Vagina (tissue), 2 donors: ENCODE results near the gene SLC12A1.

Source experiments
- POLR2AphosphoS5 ChIP-seq, 2 donors: sonication (generic); formaldehyde crosslinking; IDR thresholded peaks; one replicate each; pipeline ENCODE4 v1.9.0; 2017; ENCODE audit warnings: antibody characterized with exemption in 2 of 2, mild to moderate bottlenecking in 2 of 2, low read depth in 1 of 2; ENCODE audit not compliant: insufficient read depth in 1 of 2
- TF ChIP-seq, protein P1 (sequence below), 3 experiments: fragments of 450-650 bp in 2 of 3; fragments of 200-600 bp in 1 of 3; sonication (generic) in 1 of 3; IDR thresholded peaks; one replicate each; pipeline ENCODE4 v1.5.1; 2017 to 2019; ENCODE audit warnings: antibody characterized with exemption in 3 of 3, mild to moderate bottlenecking in 2 of 3, moderate library complexity in 2 of 3

DNA sequence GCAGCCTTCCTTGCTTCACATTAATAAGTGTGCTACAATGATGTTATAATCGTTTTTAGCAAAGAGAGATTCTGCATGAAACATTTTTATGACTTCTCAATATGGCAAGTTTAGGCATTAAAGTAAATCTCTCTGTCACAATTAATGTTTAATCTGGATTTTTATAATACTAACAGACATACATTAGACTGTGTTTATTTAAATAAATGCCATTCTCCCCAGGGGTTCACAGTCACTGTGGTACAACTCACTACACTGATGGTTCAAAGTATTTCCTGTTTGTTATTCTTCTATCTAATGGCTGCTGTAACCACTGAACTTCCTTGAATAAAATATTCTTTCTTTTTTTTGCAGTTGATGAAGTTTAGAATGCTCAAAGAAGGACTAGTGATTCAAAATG is 59.0 kb downstream of the SLC12A1 start:
- TF ChIP-seq, protein P1, sequence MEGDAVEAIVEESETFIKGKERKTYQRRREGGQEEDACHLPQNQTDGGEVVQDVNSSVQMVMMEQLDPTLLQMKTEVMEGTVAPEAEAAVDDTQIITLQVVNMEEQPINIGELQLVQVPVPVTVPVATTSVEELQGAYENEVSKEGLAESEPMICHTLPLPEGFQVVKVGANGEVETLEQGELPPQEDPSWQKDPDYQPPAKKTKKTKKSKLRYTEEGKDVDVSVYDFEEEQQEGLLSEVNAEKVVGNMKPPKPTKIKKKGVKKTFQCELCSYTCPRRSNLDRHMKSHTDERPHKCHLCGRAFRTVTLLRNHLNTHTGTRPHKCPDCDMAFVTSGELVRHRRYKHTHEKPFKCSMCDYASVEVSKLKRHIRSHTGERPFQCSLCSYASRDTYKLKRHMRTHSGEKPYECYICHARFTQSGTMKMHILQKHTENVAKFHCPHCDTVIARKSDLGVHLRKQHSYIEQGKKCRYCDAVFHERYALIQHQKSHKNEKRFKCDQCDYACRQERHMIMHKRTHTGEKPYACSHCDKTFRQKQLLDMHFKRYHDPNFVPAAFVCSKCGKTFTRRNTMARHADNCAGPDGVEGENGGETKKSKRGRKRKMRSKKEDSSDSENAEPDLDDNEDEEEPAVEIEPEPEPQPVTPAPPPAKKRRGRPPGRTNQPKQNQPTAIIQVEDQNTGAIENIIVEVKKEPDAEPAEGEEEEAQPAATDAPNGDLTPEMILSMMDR (IDR thresholded peaks at IDR 0.05): no peak
- TF ChIP-seq POLR2AphosphoS5 (IDR thresholded peaks at IDR 0.05; ENCODE audit: insufficient read depth in 1 of 2, low read depth in 1 of 2): no peak
